GM12878 (cell line): ENCODE results near the gene SHH. TPM values are rescaled to one million over a fixed set of nuclear protein-coding genes. Genes with fewer than 3 reads are reported as not detected.

Experiments used
- ATAC-seq: fragments of 200-7000 bp; cut with Tn5 transposase; 3 replicates; pipeline ENCODE4 v1.9.1; 2020; ENCODE audit warnings: mild to moderate bottlenecking, moderate library complexity
- BruUV-seq: library from RNA; stranded (reverse); fragments of 400-500 nt; replicated peaks from 2 replicates; lab custom pipeline; 2021; lab: Mats Ljungman, UMichigan
- CTCF ChIA-PET: fragments of 300-600 bp; sonication (Branson Sonifier 250); formaldehyde crosslinking; extraction: SDS; loops from one replicate; lab custom pipeline; 2021; ENCODE audit warnings: inconsistent platforms; lab: Yijun Ruan, JAX
- POLR2A ChIA-PET: fragments of 350-600 bp; formaldehyde crosslinking; extraction: SDS; loops from one replicate; lab custom pipeline; 2021; ENCODE audit warnings: inconsistent platforms; lab: Charles Lee
- RAD21 ChIA-PET: fragments of 300-600 bp; sonication (Branson Sonifier 250); formaldehyde crosslinking; loops from one replicate; lab custom pipeline; 2023; ENCODE audit warnings: antibody characterized with exemption; ENCODE audit not compliant: unreplicated experiment; lab: Charles Lee
- SMC1A ChIA-PET: fragments of 300-600 bp; sonication (Branson Sonifier 250); formaldehyde crosslinking; loops from one replicate; lab custom pipeline; 2023; ENCODE audit not compliant: unreplicated experiment, uncharacterized antibody; lab: Charles Lee
- DNase-seq: peaks from one replicate; pipeline ENCODE4 v3.0.0-alpha.2; 2011; ENCODE audit warnings: low read depth, low spot score
- FAIRE-seq: peaks from 3 replicates; lab custom pipeline; 2011; peaks lifted over from hg19 to GRCh38; lab: Jason Lieb, UNC
- H2AFZ ChIP-seq: 2 replicates; pipeline ENCODE4 v1.6.0; 2011; ENCODE audit warnings: low read depth, low read length, control low read depth; ENCODE audit not compliant: control insufficient read depth
- H3K27ac ChIP-seq: 2 replicates; pipeline ENCODE4 v1.5.1; 2011; ENCODE audit warnings: control low read depth; ENCODE audit not compliant: control insufficient read depth, insufficient read depth
- H3K27me3 ChIP-seq, 2 experiments: replicated peaks in 1 of 2; 2 replicates each; pipeline versions ENCODE4 v1.6.0 to v1.6.1; 2011; ENCODE audit warnings: low read length in 1 of 2; ENCODE audit not compliant: control insufficient read depth in 2 of 2, insufficient read depth in 2 of 2
- H3K36me3 ChIP-seq, 2 experiments: 2 replicates each; pipeline ENCODE4 v1.5.1; 2011; ENCODE audit warnings: low read length in 1 of 2; ENCODE audit not compliant: control insufficient read depth in 2 of 2, insufficient read depth in 2 of 2
- H3K4me1 ChIP-seq: 2 replicates; pipeline ENCODE4 v1.6.1; 2011; ENCODE audit warnings: mild to moderate bottlenecking, low read length, moderate library complexity, mixed read lengths; ENCODE audit not compliant: control insufficient read depth, insufficient read depth
- H3K4me2 ChIP-seq: 2 replicates; pipeline ENCODE4 v1.6.0; 2011; ENCODE audit warnings: control low read depth; ENCODE audit not compliant: control insufficient read depth, insufficient read depth
- H3K4me3 ChIP-seq: fragments of 200-600 bp; sonication (generic); 2 replicates; pipeline ENCODE4 v1.5.1; 2016
- H3K79me2 ChIP-seq: 2 replicates; pipeline ENCODE4 v1.6.0; 2011; ENCODE audit warnings: low read length; ENCODE audit not compliant: control insufficient read depth, insufficient read depth
- H3K9ac ChIP-seq: 2 replicates; pipeline ENCODE4 v1.8.0; 2011; ENCODE audit warnings: low read length, control low read depth, mixed read lengths; ENCODE audit not compliant: control insufficient read depth, insufficient read depth
- H3K9me3 ChIP-seq: replicated peaks from 3 replicates; pipeline ENCODE4 v1.5.1; 2011; ENCODE audit warnings: mild to moderate bottlenecking, low read length; ENCODE audit not compliant: control insufficient read depth, insufficient read depth
- H4K20me1 ChIP-seq: 2 replicates; pipeline ENCODE4 v1.6.0; 2011; ENCODE audit not compliant: control insufficient read depth, insufficient read depth
- BACH1 ChIP-seq: fragments of 450-650 bp; IDR thresholded peaks from 2 replicates; pipeline ENCODE4 v1.6.1; 2017; ENCODE audit warnings: mild to moderate bottlenecking, borderline replicate concordance
- HDGF ChIP-seq: fragments of 450-650 bp; IDR thresholded peaks from 2 replicates; pipeline ENCODE4 v1.6.1; 2016; ENCODE audit warnings: antibody characterized with exemption
- IRF3 ChIP-seq: fragments of 450-650 bp; IDR thresholded peaks from 2 replicates; pipeline ENCODE4 v1.6.1; 2014; ENCODE audit warnings: mild to moderate bottlenecking
- MXI1 ChIP-seq: fragments of 150-350 bp; IDR thresholded peaks from 2 replicates; pipeline ENCODE4 v1.6.1; 2011; ENCODE audit warnings: low read depth, mild to moderate bottlenecking, inconsistent platforms, low read length, improper control_type of control experiment
- POLR2AphosphoS2 ChIP-seq: IDR thresholded peaks from 2 replicates; pipeline ENCODE4 v1.6.1; 2011; ENCODE audit warnings: low read depth, mild to moderate bottlenecking, low read length, improper control_type of control experiment, moderate library complexity
- RELA ChIP-seq: fragments of 450-650 bp; IDR thresholded peaks from 2 replicates; pipeline ENCODE4 v1.8.0; 2014; ENCODE audit warnings: borderline replicate concordance; ENCODE audit not compliant: partially characterized antibody
- SMARCA5 ChIP-seq: fragments of 450-650 bp; IDR thresholded peaks from 2 replicates; pipeline ENCODE4 v1.6.1; 2017; ENCODE audit warnings: mild to moderate bottlenecking
- SUPT20H ChIP-seq: IDR thresholded peaks from 2 replicates; pipeline ENCODE4 v1.6.1; 2011; ENCODE audit warnings: low read depth, mild to moderate bottlenecking, low read length, moderate library complexity, borderline replicate concordance; ENCODE audit not compliant: control insufficient read depth
- TCF12 ChIP-seq: IDR thresholded peaks from 2 replicates; pipeline ENCODE4 v1.6.1; 2011; ENCODE audit warnings: low read depth, mild to moderate bottlenecking, low read length
- ZBED1 ChIP-seq: IDR thresholded peaks from 2 replicates; pipeline ENCODE4 v1.6.1; 2016; ENCODE audit warnings: borderline replicate concordance
- WGBS: methylation state at CpG from one replicate; pipeline ENCODE4 v1.1.6; 2016; ENCODE audit warnings: low lambda C conversion rate; ENCODE audit not compliant: insufficient replicate concordance, insufficient coverage; ENCODE audit errors: missing lambda C conversion rate; 5-methylcytosine and 5-hydroxymethylcytosine counted together
- in situ Hi-C: fragments of 300-500 bp; cut with MboI; formaldehyde crosslinking; loops from 9 replicates; pipeline ENCODE4 v1.14.3; 2018; ENCODE audit warnings: mixed read lengths
- intact Hi-C: fragments of 100-400 bp; cut with micrococcal nuclease; formaldehyde crosslinking; loops from one replicate; pipeline ENCODE4 v1.14.2; 2022; ENCODE audit not compliant: unreplicated experiment
- polyA plus RNA-seq, 11 experiments: library from polyadenylated mRNA; depleted of rRNA in 4 of 11; unstranded in 6 of 11; stranded (reverse) in 5 of 11; fragments of >200 nt; fragmentation: Nextera tagmentation in 4 of 11; fragmentation: Illumina TruSeq in 1 of 11; extraction: Ambion mirVana in 4 of 11; extraction: Trizol in 1 of 11; gene quantifications; 1 replicate in 1 of 11; 2 replicates in 10 of 11; pipeline versions ENCODE4 v1.2.1 to v1.2.3, GENCODE V29; 2011 to 2016; ENCODE audit warnings: inconsistent platforms in 2 of 11, missing spikeins in 2 of 11, low read depth in 1 of 11
- total RNA-seq, 4 experiments: library from RNA; depleted of rRNA in 3 of 4; stranded (reverse); fragments of >200 nt in 3 of 4; fragmentation: Illumina TruSeq in 1 of 4; extraction: Trizol in 1 of 4; gene quantifications; 2 replicates each; pipeline versions ENCODE4 v1.2.1 to v1.2.3, GENCODE V29; 2013 to 2021

SHH gene
- total and polyA plus RNA-seq, 10 of the 15 experiments (the other 5 are each of a cell fraction or from before 2014, with no cell fraction given) = not detected

GRCh38 chr7:155824227-155824886, 12.1 kb upstream of the SHH start:
- ATAC-seq (no peak), FAIRE-seq (no peak), DNase-seq (no peak)
- Histone ChIP-seq H4K20me1 (no peaks in the 10 kb centered on the region), H3K9ac (no peak overlapping the region), H3K79me2 (no peaks in the 10 kb centered on the region), H3K4me3 (no peak overlapping the region), H2AFZ (no peak overlapping the region), H3K27me3 (peaks cover 2 to 3% of the 10 kb centered on the region in 2 experiments; a peak in 2 of 4 replicates), H3K4me2 (no peak overlapping the region), H3K27ac (no peak overlapping the region), H3K4me1 (no peaks in the 10 kb centered on the region), H3K9me3 (no peaks in the 10 kb centered on the region), H3K36me3 (no peaks in the 10 kb centered on the region)
- in situ Hi-C loops (loop anchor here (25.0 kb wide), 1 partner anchor 1438 kb away; no protein-coding TSS in a partner anchor), intact Hi-C loops (no loop called here)
- ChIA-PET RAD21 (no interaction called here), POLR2A (no interaction called here), CTCF (no interaction called here), SMC1A (no interaction called here)
- no peak for TF ChIP-seq IRF3
- TF ChIP-seq POLR2AphosphoS2 = no peak
- no peak for TF ChIP-seq TCF12
- no peak for TF ChIP-seq RELA
- no peak for TF ChIP-seq SMARCA5
- TF ChIP-seq BACH1 = no peak
- no peak for TF ChIP-seq ZBED1
- TF ChIP-seq HDGF = no peak
- no peak for TF ChIP-seq SUPT20H
- no peak for TF ChIP-seq MXI1
- no TSS peak for BruUV-seq
- WGBS = 34% methylated on average over 17 of the region's 17 CpGs
